Adrenal gland (tissue), 5 donors: ENCODE data around the gene SMG9.

ENCODE experiments used
- CTCF ChIP-seq, 6 experiments: fragments of 450-650 bp in 4 of 6; fragments of 200-600 bp in 2 of 6; sonication (generic) in 1 of 6; IDR thresholded peaks; 1 replicate in 5 of 6; 2 replicates in 1 of 6; pipeline versions ENCODE4 v1.5.1 to v1.8.0; 2016 to 2021; ENCODE audit warnings: antibody characterized with exemption in 6 of 6, mild to moderate bottlenecking in 2 of 6, moderate library complexity in 1 of 6
- POLR2A ChIP-seq, 2 donors: fragments of 450-650 bp; IDR thresholded peaks; one replicate each; pipeline ENCODE4 v1.6.1; 2017; ENCODE audit warnings: antibody characterized with exemption in 2 of 2, mild to moderate bottlenecking in 2 of 2, moderate library complexity in 1 of 2
- donor health status: DM: no; HTN: no; CAD: no.

DNA sequence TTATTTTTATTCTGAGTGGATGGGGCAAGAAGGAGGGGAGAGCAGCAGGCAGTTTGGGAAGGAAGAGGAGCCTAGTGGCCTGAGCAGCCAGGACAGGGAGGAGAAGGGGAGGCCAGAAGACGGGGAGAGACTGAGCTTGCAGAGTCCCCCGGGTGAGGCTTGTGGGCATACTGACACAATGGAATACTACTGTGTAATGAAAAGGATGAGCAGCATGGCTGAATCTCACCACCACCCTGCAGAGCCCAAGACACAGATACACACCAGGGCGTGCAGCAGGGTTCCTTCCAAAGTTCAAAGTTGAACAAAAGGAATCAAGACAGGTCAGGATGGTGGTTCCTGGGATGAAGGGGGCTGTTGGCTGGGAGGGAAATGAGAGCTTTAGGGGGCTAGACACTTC, 8.1 kb upstream of the SMG9 start:
- TF ChIP-seq POLR2A (IDR thresholded peaks at IDR 0.05) (no peak), CTCF (IDR thresholded peaks at IDR 0.05) (no peak)
